Chondrocyte (in vitro differentiated cells): Measurements from ENCODE around the gene USP40. TPM values are rescaled to one million over a fixed set of nuclear protein-coding genes. Genes with fewer than 3 reads are reported as not detected.
A peak's percentile ranks its signal among the peaks of the same experiment; 100 is the strongest.

Experiments used
- DNase-seq: peaks from one replicate; pipeline ENCODE4 v3.0.0; 2021; ENCODE audit warnings: mixed read lengths, low spot score
- H3K27ac Mint-ChIP-seq: one replicate; pipeline ENCODE4 v1.8.0; 2021; ENCODE audit warnings: mild to moderate bottlenecking, moderate library complexity, mixed read lengths; ENCODE audit not compliant: unreplicated experiment
- H3K27me3 Mint-ChIP-seq: 2 replicates; pipeline ENCODE4 v1.8.0; 2021; ENCODE audit warnings: low read depth, mixed read lengths
- H3K36me3 Mint-ChIP-seq: 2 replicates; pipeline ENCODE4 v1.8.0; 2021; ENCODE audit warnings: low read depth, mixed read lengths
- H3K4me1 Mint-ChIP-seq: 2 replicates; pipeline ENCODE4 v1.8.0; 2021; ENCODE audit warnings: low read depth, mild to moderate bottlenecking, mixed read lengths
- H3K4me3 Mint-ChIP-seq: one replicate; pipeline ENCODE4 v1.8.0; 2021; ENCODE audit warnings: mild to moderate bottlenecking, moderate library complexity, mixed read lengths; ENCODE audit not compliant: unreplicated experiment
- H3K9me3 Mint-ChIP-seq: 2 replicates; pipeline ENCODE4 v1.8.0; 2021; ENCODE audit warnings: low read depth, mixed read lengths
- total RNA-seq: library from RNA; stranded (reverse); gene quantifications from 3 replicates; pipeline ENCODE4 v1.2.1, GENCODE V29; 2021
- TF ChIP-seq, protein P1 (sequence below): fragments of 200-600 bp; sonication (generic); IDR thresholded peaks from 2 replicates; pipeline ENCODE4 v1.5.0; 2021; ENCODE audit warnings: antibody characterized with exemption, mild to moderate bottlenecking, moderate library complexity

The USP40 gene
- total RNA-seq, 1 donor from 2014 or later: 29.4 TPM

GRCh38 chr2:233449921-233450863, 116.4 kb downstream of the USP40 start:
- H3K9me3 Mint-ChIP-seq: no peaks in the 10 kb centered on the region
- DNase-seq: peak; percentile 81
- H3K4me1 Mint-ChIP-seq: peaks cover 6% of the 10 kb centered on the region
- no peak overlapping the region for H3K27ac Mint-ChIP-seq
- TF ChIP-seq, protein P1, sequence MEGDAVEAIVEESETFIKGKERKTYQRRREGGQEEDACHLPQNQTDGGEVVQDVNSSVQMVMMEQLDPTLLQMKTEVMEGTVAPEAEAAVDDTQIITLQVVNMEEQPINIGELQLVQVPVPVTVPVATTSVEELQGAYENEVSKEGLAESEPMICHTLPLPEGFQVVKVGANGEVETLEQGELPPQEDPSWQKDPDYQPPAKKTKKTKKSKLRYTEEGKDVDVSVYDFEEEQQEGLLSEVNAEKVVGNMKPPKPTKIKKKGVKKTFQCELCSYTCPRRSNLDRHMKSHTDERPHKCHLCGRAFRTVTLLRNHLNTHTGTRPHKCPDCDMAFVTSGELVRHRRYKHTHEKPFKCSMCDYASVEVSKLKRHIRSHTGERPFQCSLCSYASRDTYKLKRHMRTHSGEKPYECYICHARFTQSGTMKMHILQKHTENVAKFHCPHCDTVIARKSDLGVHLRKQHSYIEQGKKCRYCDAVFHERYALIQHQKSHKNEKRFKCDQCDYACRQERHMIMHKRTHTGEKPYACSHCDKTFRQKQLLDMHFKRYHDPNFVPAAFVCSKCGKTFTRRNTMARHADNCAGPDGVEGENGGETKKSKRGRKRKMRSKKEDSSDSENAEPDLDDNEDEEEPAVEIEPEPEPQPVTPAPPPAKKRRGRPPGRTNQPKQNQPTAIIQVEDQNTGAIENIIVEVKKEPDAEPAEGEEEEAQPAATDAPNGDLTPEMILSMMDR: no peak
- H3K27me3 Mint-ChIP-seq: no peaks in the 10 kb centered on the region
- H3K36me3 Mint-ChIP-seq: peaks cover 44% of the 10 kb centered on the region
- H3K4me3 Mint-ChIP-seq: no peak overlapping the region

DNA sequence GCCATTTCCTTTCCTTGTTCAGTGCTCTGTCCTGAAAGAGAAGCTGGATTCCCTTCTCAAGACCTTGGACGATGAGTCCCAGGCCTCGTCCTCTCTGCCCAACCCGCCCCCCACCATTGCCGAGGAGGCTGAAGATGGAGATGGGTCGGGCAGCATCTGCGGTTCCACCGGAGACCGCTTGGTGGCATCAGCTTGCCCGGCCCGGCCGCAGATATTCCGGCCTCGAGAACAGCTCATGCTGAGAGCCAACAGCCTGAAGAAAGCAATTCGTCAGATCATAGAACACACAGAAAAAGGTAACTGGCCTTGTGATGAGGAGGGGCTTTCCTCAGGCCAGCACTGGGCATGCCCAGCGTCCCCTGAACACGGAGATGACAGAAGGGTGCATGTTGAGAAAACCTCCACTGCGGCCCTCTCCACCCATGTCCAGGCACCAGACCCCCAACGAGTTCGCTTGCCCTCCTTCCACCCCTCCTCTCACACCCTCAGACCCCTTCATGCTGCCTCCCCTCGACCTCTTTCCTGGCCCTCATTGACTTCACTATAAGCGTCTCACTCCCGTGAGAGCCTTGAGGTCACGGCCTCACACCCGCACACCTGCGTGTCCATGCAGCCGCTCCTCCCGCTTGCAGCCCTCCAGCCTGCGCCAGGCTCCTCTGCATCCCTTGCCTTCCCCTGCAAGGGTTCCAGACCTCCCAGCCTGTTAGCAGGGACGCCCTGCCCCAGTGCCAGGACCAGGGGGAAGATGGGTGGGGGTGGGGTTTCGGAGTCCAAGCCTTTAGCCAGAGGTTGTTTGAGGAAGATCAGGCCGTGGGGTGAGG, 117.3 kb downstream of the USP40 start:
- no peak overlapping the region for H3K27ac Mint-ChIP-seq
- H3K27me3 Mint-ChIP-seq: no peaks in the 10 kb centered on the region
- peaks cover 12% of the 10 kb centered on the region for H3K4me1 Mint-ChIP-seq
- peak; percentile 93 for DNase-seq
- H3K4me3 Mint-ChIP-seq: no peak overlapping the region
- H3K9me3 Mint-ChIP-seq: no peaks in the 10 kb centered on the region
- TF ChIP-seq, protein P1: peak; percentile 88
- peaks cover 43% of the 10 kb centered on the region for H3K36me3 Mint-ChIP-seq

- H3K27me3 Mint-ChIP-seq: no peaks in the 10 kb centered on the region
- H3K4me1 Mint-ChIP-seq: peaks cover 20% of the 10 kb centered on the region
- DNase-seq: no peak
- H3K36me3 Mint-ChIP-seq: peaks cover 36% of the 10 kb centered on the region
- no peaks in the 10 kb centered on the region for H3K9me3 Mint-ChIP-seq
- TF ChIP-seq, protein P1: no peak
- no peak overlapping the region for H3K27ac Mint-ChIP-seq
- no peak overlapping the region for H3K4me3 Mint-ChIP-seq
Observed at GRCh38 chr2:233448575-233448974, 118.0 kb downstream of the USP40 start.

DNA sequence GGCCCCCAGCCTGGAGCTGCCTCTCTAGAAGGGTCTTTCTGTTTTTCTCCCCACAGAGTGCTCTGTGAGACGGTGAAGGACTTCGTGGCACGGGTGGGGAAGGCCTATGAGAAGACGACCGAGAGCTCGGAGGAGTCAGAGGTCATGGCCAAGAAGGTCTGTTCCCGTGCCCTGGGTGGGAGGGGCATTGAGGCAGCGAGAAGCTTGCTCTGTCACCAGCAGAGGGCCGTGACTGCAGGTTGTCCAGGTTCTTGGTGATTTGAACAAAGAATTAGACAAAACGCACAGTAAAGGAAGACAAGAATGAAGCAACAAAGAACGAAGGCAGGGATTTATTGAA, 118.4 kb downstream of the USP40 start:
- TF ChIP-seq, protein P1: no peak
- peak; percentile 69 for DNase-seq
- Mint-ChIP-seq H3K9me3 (no peaks in the 10 kb centered on the region), H3K27ac (no peak overlapping the region), H3K36me3 (peaks cover 35% of the 10 kb centered on the region), H3K4me3 (no peak overlapping the region), H3K27me3 (no peaks in the 10 kb centered on the region), H3K4me1 (peaks cover 23% of the 10 kb centered on the region)

DNA sequence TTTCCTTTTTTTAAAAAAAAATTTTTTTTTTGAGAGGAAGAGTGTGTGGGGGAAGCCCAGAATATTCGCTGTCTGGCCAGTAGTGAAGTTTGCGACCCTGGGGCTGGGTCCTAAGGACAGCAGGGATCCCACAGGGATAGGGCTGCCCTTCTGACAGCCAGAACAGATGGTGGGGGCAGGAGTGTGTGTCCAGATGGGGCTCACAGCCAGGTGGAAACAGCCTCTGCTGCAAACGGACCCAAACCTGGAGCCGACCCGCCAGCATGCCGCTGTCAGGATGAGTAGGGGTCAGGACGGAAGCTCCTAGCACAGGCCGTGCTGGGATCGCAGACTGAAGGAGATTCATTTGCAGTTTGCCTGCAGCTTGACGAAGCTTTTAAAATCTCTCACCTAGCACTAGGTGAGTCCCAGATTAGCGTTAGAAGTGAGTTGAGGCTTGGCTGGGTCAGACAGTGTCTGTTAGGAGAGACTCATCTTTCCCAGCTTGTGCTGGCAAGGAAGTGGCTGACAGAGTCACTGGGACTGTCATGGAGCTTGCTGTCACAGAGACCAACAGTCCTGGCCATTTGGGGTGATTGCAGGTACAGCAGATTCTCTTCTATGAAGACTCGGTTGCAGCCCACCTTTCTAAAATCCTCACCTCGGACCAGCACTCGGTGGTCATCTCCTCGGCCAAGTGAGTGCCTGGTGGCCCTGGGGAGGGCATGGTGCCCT, 118.9 kb downstream of the USP40 start:
- TF ChIP-seq, protein P1: no peak
- peak; percentile 64 for DNase-seq
- no peak overlapping the region for H3K27ac Mint-ChIP-seq
- no peaks in the 10 kb centered on the region for H3K9me3 Mint-ChIP-seq
- no peaks in the 10 kb centered on the region for H3K27me3 Mint-ChIP-seq
- peaks cover 26% of the 10 kb centered on the region for H3K4me1 Mint-ChIP-seq
- H3K36me3 Mint-ChIP-seq: peaks cover 35% of the 10 kb centered on the region
- H3K4me3 Mint-ChIP-seq: no peak overlapping the region
